CD4-positive, alpha-beta T cell treated with Interleukin-6 for 4 hours (primary cell): ENCODE measurements around the gene RASGRP1.
"Not testable (repeated sequence)": the region's sequence is repeated elsewhere in the genome, so short reads cannot be mapped to it uniquely, and the experiment has no call there.

Experiments used
- DNase-seq: peaks from one replicate; pipeline ENCODE4 v3.0.0-alpha.2; 2020; ENCODE audit warnings: mixed read lengths

RASGRP1 gene

DNA sequence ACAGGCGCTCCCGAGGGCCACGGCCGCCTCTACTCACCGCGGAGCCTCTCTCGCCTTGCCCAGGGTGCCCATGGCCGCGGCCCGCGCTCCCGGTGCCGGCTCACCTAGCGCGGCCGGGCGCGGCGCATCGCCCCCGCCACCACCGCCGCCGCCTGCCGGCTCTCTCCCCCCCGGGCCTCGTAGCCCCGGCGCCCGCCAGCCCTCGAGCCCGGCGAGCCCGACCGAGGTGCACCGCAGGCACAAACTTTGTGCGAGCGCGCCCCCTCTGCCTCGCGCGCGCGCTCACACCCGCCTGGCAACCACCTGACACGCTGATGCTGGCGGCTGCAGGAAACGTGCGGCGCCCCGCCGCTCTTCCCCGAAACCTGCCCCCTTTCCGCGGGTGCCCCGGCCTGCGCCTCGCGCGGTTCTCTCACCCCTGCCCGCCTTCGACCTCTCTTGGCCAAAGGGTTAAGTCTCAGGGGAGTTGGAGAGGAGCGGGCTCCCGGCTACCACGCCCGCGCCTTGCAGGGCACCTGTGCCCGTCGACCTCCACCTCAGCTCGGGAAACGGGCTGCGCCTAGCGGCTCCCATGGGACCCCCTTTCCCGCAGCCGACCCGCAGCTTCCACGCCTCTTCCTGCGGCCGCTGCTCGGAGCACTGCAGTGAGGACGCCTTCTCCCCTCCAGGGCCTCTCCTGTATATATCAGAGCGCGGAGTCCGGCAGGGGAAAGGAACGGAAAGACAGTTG, at the start of gene RASGRP1:
Gene RASGRP1 (minus strand): TSS at position 258 of the 730 bp plus-strand sequence. CDS start 186 bp downstream, at position 72.
- peak; percentile 94 for DNase-seq

DNA sequence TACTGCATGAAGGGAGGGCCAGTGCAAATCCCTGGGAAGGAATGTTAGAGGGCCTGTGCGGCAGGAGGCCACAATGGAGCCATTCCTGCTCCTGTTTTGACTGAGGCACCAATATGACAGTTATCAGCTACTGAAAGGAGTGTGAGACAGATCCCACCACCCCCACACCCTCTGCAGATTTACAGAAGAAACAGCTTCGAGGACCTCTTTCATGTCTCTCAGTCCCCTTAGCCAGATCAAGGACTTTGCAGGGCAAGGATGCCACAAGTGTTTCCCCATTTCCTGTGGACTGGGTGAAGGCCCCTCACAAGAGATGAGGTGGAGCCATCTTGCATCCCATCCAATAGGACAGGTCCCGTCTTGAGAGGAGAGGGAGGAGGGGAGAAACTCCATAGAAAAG, 48.5 kb upstream of the RASGRP1 start:
- no peak for DNase-seq

DNA sequence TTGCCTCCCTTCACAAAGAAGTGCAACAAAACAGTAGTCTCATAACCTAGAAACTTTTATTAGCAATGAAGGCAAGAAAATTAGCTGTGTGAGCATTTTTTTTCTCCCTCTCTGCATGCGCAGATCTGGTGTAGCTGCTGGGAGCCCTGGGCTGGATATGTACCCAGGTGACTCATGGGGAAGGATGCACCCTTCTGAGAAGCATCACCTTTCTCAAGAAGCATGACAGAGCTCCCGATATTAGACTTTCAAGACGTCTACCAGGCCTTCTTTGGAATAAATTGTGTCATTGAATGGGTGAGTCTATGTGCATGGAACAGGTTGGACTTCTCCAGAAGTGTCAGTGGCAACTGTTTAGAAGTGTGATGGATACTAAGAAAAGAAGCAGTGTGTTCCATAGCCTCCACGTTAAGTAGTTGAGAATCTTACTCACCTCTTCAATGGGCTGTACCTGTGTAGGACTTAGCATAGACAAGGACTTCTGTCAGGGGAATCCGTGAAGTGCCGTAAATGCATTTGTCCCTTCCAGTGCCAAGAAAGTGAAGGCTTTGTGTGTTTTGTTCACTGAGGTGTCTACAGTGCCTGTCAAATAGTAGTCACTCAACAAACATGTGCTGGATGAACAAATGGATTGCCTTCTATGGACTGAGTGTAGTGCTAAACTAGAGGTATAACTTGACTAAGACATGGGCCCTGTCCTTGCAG, 47.7 kb upstream of the RASGRP1 start:
- DNase-seq = peak; percentile 52

DNA sequence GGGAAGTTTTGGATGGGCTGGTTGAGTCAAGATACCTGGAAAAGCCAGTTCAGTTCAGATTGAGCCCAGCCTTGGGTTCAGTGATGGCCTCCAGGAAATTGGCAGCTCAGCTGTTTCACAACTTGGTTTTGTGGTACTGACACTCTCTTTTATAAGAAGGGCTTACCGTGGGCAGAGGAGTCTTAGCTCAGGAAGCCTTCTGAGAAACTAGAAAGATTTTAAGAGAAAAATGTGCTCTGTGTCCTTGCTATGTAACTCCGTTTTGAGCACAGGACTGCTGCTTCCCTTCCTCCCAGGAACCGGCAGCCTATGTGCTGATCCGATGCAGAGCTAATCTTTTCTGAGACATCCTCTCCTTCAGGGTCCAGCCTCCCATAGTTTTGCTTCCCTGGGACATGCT, 46.6 kb upstream of the RASGRP1 start:
- peak; percentile 14 for DNase-seq

DNA sequence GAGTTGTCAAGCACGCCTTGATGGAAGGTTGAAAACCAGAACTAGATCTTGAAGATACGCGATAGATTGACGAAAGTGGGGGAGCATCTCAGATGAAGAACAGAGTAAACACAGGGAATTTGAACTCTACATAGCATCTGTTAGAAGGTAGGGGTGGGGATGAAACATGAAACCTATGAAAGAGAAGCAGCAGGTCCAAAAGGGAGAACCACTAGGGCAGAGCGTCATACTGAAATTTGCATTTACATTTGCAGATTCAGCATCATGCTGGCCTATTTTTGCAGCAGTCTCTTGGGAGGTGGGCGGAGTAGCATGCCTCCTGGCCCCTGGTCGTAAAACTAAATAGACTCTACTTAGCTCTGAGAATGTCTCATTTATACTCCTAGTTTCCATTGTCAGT, 46.1 kb upstream of the RASGRP1 start:
- no peak for DNase-seq

DNA sequence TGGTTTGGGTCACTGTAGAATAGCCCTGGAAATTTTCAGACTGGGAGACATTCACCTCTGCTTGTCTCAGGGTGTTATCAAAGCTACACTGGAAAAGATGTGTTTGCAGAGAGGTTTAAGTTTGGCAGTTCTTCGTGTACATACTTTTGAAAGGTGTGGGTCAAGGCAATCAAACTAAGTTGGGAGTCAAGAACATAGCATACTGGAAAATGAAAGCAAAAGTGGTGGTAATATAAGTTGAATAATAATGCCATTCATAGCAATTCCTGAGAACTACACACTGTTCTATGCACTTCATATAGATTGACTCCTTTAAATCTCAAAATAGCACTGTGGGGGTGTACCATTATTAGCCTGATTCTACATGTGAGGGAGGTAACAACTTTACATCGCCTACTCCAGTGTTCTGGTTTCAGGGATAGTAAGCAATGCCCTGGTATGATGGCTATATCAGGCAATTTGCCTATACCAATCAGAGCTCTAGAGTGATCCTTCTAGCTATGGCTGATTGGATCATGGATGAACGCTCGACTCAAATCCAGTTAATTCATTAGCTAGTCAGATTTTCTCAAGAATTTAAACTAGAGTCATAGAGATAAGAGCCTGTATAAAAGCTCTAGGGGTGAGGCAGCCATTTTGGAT, 44.6 kb upstream of the RASGRP1 start:
- no peak for DNase-seq

DNA sequence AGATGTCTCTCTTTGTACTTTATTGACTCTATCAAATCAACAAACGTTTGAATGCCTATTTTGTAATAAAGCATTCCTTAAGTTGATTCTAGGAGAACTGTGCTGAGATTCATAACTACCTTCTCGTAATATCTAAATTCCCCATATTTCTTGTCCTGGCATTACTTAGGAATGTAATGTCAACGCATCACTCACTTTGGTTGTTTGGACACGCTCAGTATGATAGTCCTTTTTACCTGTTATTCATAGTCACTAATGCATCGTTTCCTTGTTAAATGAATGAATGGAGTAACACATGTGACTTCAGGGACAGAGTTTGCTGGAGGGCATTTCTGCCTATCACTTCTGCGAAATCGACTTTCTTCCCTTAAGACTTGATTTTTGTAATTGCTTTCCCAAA, 44.1 kb upstream of the RASGRP1 start:
- DNase-seq = no peak

DNA sequence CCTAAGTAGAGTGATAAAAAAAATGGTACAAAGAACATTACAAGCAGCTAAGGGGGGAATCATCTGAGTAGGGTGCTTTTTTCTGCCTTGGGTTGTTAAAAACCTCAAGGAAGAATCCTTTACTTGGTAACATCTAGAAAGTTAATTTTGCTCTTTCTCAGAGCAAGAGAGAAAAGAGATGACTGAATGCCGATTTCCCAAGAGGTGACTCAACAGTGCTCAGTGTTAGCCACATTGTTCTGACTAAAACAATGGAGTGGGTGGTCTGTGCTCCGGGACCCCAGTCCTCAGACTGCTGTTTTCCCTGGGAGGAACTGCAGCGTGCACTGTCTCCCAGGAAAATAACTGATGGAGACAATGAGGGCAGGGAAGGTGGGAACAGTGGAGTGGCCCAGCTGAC, 41.1 kb upstream of the RASGRP1 start:
- no peak for DNase-seq

DNA sequence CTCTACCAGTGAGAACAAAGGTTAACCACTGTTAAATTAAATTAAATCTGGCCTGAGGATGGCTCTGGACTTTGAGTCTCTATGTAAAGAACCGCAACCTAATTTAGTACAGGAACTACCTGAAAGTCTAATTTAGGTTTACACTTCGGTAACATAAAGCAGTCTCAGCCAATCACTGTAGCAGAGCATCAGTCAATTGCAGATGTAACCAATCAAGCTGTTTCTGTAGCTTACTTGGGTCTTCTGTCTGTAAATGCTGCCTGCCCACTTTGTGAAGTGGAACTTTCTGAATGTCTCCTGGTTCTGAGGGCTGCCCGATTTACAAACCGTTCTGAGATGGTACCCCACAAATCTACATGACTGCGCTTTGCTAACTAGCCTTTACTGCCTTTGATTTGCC, 39.1 kb upstream of the RASGRP1 start:
- no peak for DNase-seq

DNA sequence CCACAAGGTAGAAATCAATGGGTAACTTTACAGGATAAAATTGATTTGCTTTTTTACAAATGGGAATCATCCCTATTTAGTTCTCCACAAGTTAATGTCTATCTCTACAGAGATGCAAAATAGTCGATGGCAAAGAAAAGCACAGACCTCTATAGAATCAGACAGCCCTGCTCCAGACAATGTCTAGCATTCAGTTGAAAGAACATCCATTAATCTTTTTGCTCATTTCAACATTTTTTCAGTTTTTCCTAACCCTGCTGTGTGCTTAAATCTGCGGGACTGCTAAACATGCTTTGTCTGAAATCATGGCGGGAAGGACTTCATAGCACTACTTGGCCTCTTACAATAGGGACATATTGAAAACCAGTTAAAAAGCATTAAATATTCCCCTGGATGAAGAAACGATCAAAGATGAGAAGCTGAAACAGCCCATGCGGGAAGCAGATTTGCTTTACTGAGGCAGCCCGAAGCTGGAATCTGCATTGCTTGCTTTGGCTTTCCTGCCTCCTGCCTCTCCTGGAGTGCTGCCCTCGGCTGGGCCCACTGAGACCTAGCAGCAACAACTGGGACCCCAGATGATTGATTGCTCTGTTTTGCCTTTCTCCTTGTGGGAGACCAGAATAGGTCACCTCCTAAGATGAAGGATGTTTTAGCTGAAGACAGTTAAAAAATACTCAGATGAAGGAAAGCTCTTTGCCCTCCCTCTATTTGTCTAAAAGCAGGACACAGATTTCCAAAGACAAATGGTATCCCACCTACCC, 38.5 kb upstream of the RASGRP1 start:
- DNase-seq = no peak

DNA sequence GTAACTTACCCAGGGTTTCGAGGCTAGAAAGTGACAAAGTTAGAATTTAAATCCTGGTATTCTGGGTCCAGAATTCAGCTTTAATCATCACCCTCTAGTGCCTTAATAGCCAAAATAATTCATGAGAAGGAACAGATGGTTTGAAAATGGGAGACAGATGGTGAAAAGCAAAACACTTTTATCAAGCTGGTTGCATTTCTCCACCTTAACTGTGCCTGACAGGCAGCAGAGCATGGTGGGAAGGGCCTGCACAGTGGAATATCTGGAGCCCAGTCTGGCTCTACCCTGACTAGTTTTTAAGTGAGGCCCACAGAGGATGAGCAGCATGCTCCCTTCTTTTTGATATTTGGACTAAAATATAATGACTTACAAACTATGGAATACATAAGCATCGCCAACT, 35.6 kb upstream of the RASGRP1 start:
- no peak for DNase-seq

DNA sequence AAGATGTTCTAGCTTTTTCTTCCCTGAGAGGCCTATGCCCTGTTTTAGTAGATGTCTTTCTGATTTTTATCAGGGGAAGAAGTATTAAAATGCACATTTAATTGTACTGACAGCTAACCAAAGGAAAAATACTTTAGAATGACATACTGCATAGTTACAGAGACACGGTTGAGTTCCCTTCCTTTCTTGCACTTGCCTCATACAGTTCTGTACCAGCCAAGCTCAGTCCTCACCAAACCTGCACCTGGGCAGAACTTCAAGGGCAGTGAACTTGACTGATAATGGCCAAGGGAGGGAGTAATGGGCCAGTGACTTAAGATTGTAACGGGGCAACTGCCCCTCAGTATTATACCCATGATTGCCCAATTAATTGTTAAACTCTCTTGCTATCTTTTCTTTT, 34.1 kb upstream of the RASGRP1 start:
- no peak for DNase-seq

DNA sequence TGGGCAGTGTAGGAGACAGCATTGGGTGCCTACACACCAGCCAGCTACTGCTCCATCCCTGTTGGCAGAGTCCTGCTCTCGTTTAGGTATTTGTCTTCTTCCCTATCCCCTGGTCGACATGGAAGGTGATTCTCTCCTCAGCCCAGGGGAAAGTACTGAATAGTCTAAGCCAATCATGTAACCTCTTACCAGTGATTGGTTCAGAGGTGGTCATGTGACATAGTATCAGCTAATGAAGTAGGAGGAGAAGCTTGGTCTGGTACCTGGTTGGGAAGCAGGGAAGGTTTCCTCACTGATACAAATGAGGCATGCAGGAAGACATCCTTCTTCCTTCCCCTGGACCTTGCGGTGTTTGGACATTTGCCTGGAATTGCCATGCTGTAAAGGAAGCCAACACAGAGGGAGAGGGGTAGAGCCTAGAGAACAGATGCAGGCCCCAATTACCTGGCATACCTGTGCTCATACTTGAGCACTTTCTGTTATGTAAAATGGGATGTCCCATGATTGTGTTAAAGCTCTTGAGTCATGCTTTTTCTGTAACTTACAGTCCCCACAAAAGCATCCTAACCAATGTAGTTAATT, 32.7 kb upstream of the RASGRP1 start:
- no peak for DNase-seq

DNA sequence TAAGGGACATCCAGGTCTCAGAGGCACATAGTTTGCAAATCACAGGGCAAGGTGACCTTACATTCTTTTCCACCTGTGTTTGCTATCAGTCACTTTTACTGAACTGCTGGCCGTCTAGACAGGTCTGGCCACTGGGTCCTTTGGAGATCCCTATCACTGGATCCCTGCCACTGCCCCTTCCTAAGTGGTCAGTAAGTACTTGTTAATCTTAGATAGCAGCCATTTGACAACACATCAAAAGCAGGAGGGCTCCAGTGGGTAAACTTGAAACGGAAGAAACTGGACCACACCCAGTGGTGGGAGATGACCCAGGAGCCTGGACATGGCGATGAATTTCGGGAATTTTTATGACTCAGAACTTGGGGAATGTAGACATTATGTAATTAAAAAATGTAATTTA, 28.9 kb upstream of the RASGRP1 start:
- no peak for DNase-seq

DNA sequence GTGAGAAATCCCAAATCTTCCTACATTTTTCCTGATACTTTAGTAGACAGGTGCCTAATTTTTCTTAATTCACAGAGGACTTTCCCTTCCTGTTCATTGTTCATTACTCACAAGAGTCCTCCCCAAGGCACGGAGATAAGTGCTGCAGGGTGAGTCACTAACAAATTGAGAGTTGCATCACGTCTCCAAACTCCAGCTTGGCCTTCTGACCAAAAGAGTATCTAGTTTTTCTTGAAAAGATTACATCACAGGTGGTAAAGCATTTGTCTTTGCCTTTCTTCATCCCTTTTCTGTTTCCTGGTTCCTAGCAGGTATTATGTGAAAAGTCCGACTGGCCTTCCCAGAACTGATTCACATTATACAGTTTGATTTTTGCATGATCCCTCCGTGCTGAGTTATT, 24.9 kb upstream of the RASGRP1 start:
- no peak for DNase-seq

DNA sequence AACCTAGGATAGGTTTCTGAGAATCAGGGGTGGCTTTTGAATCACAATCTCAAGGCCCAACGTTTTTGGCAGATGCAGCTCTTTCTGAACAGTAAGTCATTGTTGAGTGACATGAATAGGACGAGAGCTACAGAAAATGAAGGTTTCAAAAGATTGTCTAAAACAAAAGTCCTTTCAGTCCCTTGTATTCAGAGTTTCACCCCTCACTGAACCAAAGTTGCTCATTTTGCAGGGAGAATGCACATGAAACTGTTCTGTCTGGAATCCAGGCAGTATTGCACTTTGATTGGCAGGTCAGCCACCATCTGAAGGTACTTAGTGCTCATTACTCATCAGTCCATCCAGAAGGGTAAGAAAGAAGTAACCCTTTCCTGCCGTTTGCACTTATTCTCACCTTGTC, 24.1 kb upstream of the RASGRP1 start:
- DNase-seq = no peak

DNA sequence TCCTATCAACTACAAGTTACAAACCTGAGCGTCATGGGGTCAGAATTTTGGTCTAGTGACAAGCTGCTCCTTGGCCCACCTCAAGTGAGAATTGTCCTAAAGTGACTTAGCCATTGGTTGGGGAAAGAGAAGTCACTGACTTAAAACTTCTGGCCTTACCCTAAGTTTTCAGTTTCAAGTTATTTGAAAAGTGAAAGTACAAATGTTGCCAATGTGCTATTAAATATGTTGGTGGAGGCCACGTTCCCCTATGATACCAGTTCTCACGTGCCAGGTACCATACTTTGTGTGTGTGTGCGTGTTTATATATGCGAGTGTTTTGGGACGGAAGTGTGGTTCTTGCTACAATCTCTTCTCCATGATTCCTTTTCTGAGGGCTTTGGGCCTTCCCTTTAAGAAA, 22.6 kb upstream of the RASGRP1 start:
- DNase-seq = peak; percentile 16

DNA sequence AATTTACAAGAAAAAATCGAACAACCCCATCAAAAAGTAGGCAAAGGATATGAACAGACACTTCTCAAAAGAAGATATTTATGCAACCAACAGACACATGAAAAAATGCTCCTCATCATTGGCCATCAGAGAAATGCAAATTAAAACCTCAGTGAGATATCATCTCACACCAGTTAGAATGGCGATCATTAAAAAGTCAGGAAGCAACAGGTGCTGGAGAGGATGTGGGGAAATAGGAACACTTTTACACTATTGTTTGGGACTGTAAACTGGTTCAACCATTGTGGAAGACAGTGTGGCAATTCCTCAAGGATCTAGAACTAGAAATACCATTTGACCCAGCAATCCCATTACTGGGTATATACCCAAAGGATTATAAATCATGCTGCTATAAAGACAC, 21.4 kb upstream of the RASGRP1 start:
- DNase-seq = not testable (repeated sequence)

DNA sequence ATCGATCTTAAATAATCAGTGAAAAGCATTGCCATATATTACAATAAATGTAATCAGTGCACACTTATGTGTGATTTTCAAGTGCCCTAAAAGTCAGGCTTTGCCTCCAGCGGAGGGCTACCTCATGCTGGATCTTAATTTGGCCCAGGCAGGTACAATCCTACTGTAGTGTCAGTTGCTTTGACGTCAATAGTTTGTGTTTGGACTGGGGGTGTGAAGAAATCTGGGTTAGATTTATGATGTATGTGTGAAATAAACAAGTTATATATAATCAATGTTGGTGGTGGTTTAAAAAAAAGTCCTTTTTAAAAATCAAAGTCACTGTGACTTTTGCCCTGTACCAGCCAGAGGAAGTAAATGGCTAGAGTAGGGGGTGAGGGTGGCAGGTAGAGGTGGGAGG, 14.0 kb upstream of the RASGRP1 start:
- DNase-seq = no peak

DNA sequence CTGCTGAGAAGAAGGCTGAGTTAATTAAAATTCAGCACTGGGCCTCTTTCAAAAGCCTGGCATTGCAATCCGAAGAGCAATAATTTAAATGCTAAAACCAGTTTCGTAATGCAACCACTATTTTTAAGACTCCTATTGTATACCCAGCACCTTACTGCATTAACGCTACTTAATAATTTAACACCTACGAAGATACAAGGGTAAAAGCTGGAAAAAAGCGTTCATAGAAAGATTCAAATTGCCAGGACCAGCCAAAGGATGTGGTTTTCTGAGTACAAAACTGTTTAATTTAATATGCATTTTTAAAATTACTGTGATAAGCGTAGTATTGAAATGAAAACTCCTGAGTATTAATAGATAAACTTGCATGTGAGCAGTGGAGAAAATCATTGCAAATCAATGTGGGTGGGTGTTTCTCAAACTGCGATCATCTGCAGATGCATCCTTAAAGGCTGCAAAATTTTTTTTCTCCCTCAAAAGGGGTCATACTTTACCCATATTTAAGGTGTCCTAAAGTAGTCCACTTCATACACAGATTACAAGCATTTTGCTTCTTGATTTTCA, 12.9 kb upstream of the RASGRP1 start:
- no peak for DNase-seq

DNA sequence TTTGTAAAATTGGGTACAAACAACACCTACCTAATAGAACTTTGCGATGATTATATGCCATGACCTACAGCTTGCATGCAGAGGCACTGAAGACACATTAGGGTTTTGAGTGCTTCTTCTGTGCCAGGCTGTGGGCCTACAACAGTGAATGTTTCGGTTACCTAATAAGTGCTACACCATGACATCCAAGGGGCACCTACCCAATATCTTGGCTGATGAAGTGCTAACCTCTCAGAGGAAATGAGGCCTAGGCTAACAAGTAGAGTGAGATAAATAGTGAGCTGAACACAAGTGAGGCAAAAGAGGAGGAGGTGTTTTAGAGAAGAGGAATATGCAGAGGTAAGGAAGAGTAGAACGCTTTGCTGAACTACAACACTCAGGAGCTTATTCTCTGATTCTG, 12.2 kb upstream of the RASGRP1 start:
- DNase-seq = no peak

DNA sequence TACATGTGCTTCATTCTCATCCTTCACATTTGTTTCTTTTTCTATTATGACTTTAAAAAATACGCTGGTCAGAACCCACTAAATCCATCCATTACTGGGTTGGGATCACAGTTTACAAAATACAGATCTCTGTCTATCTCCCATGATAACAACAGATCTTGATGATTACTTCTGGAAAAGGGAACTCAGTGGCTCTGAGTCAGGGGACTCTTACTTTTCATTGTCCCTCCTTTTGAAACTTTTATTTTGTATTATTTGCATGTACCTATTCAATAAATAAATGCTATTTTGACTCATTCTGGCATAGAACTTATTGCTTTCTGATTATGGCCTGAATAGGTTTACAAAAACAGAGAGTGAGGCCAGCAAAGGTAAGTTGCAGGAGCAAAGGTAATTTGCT, 11.6 kb upstream of the RASGRP1 start:
- no peak for DNase-seq

DNA sequence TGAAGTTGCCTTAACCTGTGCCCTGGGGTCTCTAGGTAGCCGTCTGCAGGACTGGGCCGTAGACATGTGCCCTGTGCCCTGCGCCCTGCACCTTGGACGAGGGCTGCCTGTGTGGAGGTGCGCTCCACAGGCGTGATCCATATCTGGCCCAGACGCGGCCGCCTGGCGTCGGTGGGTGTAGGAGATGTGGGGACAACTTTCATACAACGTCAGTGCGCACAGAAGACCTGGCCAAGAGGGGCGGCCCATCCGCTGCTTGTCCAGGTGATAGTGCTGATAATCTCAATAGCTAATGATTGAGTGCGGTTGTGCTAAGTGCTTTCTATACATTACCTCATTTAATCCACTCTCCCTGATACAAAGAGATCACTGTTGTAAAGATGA, 665 bp upstream of the RASGRP1 start:
- DNase-seq = no peak
